MM.1S (cell line): ENCODE measurements around the gene L3MBTL4.

Experiments used
- DNase-seq: peaks from one replicate; pipeline ENCODE4 v3.0.0-alpha.2; 2015
- H2AFZ ChIP-seq: fragments of 300-600 bp; sonication (generic); 2 replicates; pipeline ENCODE4 v1.6.0; 2016; ENCODE audit warnings: antibody characterized with exemption, low read length
- H3F3A ChIP-seq: fragments of 300-600 bp; sonication (generic); 2 replicates; pipeline ENCODE4 v1.6.1; 2016; ENCODE audit warnings: mild to moderate bottlenecking, antibody characterized with exemption, low read length, moderate library complexity, mixed read lengths; ENCODE audit not compliant: insufficient read depth
- H3K27ac ChIP-seq: fragments of 300-600 bp; sonication (generic); 2 replicates; pipeline ENCODE4 v1.5.1; 2016; ENCODE audit warnings: mild to moderate bottlenecking, low read length
- H3K27me3 ChIP-seq: fragments of 300-600 bp; sonication (generic); replicated peaks from 2 replicates; pipeline ENCODE4 v1.6.0; 2016; ENCODE audit warnings: low read length; ENCODE audit not compliant: insufficient read depth
- H3K36me3 ChIP-seq: fragments of 300-600 bp; sonication (generic); replicated peaks from 2 replicates; pipeline ENCODE4 v1.6.1; 2016; ENCODE audit warnings: mild to moderate bottlenecking, low read length, mixed read lengths; ENCODE audit not compliant: insufficient read depth
- H3K4me1 ChIP-seq: fragments of 300-600 bp; sonication (generic); 2 replicates; pipeline ENCODE4 v1.6.1; 2016; ENCODE audit warnings: low read length, mixed read lengths
- H3K4me2 ChIP-seq: fragments of 300-600 bp; sonication (generic); 2 replicates; pipeline ENCODE4 v1.6.0; 2016; ENCODE audit warnings: low read depth, low read length
- H3K4me3 ChIP-seq: fragments of 300-600 bp; sonication (generic); 2 replicates; pipeline ENCODE4 v1.5.1; 2016; ENCODE audit warnings: low read length, mixed read lengths
- H3K79me2 ChIP-seq: fragments of 300-600 bp; sonication (generic); 2 replicates; pipeline ENCODE4 v1.6.1; 2016; ENCODE audit warnings: mixed run types, low read length, mixed read lengths
- H3K9ac ChIP-seq: fragments of 300-600 bp; sonication (generic); 2 replicates; pipeline ENCODE4 v1.6.1; 2016; ENCODE audit warnings: low read length, mixed read lengths
- H3K9me2 ChIP-seq: fragments of 300-600 bp; sonication (generic); replicated peaks from 2 replicates; pipeline ENCODE4 v1.6.1; 2016; ENCODE audit warnings: mild to moderate bottlenecking, low read length, mixed read lengths; ENCODE audit not compliant: insufficient read depth
- H3K9me3 ChIP-seq: fragments of 300-600 bp; sonication (generic); replicated peaks from 2 replicates; pipeline ENCODE4 v1.6.1; 2016; ENCODE audit warnings: mild to moderate bottlenecking, low read length, mixed read lengths; ENCODE audit not compliant: insufficient read depth
- H4K20me1 ChIP-seq: fragments of 300-600 bp; sonication (generic); 2 replicates; pipeline ENCODE4 v1.6.1; 2016; ENCODE audit warnings: mild to moderate bottlenecking, low read length, moderate library complexity, mixed read lengths; ENCODE audit not compliant: insufficient read depth
- EZH2 ChIP-seq: fragments of 300-600 bp; sonication (generic); optimal IDR thresholded peaks from 2 replicates; pipeline ENCODE3; 2017; ENCODE audit warnings: low read depth, mild to moderate bottlenecking, antibody characterized with exemption, low read length, mixed read lengths
- EZH2phosphoT487 ChIP-seq: fragments of 300-600 bp; sonication (generic); IDR thresholded peaks from 2 replicates; pipeline ENCODE4 v1.6.1; 2018; ENCODE audit warnings: antibody characterized with exemption, low read length
- TF ChIP-seq, protein P1 (sequence below): fragments of 300-600 bp; sonication (generic); IDR thresholded peaks from 2 replicates; pipeline ENCODE4 v1.5.1; 2016; ENCODE audit warnings: antibody characterized with exemption, low read length, mixed read lengths

L3MBTL4 gene

DNA sequence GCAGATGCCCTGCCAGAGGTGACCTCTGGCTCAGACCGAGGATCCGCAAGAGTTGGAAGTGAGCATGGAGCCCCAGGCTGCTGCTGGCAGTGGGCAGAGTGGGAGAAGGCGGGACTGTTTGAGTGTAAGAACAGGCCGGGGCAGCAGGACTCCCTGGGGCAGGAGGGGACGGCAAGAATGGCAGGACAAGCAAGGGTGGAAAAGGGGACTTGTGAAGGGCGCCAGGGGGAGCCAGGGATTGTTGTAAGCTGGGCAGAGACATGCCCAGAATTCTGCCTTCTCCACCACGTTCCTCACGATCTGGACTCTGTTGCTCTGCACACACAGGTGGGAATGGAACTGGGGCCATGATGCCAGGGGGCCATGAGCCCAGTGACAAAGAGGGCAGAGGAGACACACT is 447.0 kb downstream of the L3MBTL4 start:
- no peaks in the 10 kb centered on the region for H3K79me2 ChIP-seq
- no peak for DNase-seq
- TF ChIP-seq EZH2, result no peak
- TF ChIP-seq, protein P1, sequence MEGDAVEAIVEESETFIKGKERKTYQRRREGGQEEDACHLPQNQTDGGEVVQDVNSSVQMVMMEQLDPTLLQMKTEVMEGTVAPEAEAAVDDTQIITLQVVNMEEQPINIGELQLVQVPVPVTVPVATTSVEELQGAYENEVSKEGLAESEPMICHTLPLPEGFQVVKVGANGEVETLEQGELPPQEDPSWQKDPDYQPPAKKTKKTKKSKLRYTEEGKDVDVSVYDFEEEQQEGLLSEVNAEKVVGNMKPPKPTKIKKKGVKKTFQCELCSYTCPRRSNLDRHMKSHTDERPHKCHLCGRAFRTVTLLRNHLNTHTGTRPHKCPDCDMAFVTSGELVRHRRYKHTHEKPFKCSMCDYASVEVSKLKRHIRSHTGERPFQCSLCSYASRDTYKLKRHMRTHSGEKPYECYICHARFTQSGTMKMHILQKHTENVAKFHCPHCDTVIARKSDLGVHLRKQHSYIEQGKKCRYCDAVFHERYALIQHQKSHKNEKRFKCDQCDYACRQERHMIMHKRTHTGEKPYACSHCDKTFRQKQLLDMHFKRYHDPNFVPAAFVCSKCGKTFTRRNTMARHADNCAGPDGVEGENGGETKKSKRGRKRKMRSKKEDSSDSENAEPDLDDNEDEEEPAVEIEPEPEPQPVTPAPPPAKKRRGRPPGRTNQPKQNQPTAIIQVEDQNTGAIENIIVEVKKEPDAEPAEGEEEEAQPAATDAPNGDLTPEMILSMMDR, result no peak
- no peak for TF ChIP-seq EZH2phosphoT487
- no peak overlapping the region for H3K9ac ChIP-seq
- no peak overlapping the region for H3K27ac ChIP-seq
- H3K4me1 ChIP-seq, result no peaks in the 10 kb centered on the region
- no peaks in the 10 kb centered on the region for H4K20me1 ChIP-seq
- H3K9me3 ChIP-seq, result no peaks in the 10 kb centered on the region
- no peak overlapping the region for H3K4me2 ChIP-seq
- H3K36me3 ChIP-seq, result no peaks in the 10 kb centered on the region
- no peaks in the 10 kb centered on the region for H3K9me2 ChIP-seq
- H3F3A ChIP-seq, result no peaks in the 10 kb centered on the region
- H3K4me3 ChIP-seq, result no peak overlapping the region
- H3K27me3 ChIP-seq, result no peaks in the 10 kb centered on the region
- no peak overlapping the region for H2AFZ ChIP-seq

GRCh38 chr18:5967007-5967406 is 447.7 kb downstream of the L3MBTL4 start:
- Histone ChIP-seq H4K20me1 (no peaks in the 10 kb centered on the region), H3K9ac (no peak overlapping the region), H3K4me1 (no peaks in the 10 kb centered on the region), H3K9me3 (no peaks in the 10 kb centered on the region), H3K9me2 (no peaks in the 10 kb centered on the region), H2AFZ (no peak overlapping the region), H3K4me2 (no peak overlapping the region), H3K79me2 (no peaks in the 10 kb centered on the region), H3F3A (no peaks in the 10 kb centered on the region), H3K4me3 (no peak overlapping the region), H3K27me3 (no peaks in the 10 kb centered on the region), H3K27ac (no peak overlapping the region), H3K36me3 (no peaks in the 10 kb centered on the region)
- TF ChIP-seq EZH2 (no peak), EZH2phosphoT487 (no peak)
- TF ChIP-seq, protein P1, result no peak
- DNase-seq, result no peak

GRCh38 chr18:5966514-5966913 is 448.2 kb downstream of the L3MBTL4 start:
- no peak overlapping the region for H3K9ac ChIP-seq
- TF ChIP-seq EZH2 (no peak), EZH2phosphoT487 (no peak)
- TF ChIP-seq, protein P1, result no peak

More at GRCh38 chr18:5966514-5966913, 448.2 kb downstream of the L3MBTL4 start:
- no peaks in the 10 kb centered on the region for H3K4me1 ChIP-seq
- no peak overlapping the region for H3K4me3 ChIP-seq
- DNase-seq, result no peak
- no peak overlapping the region for H3K4me2 ChIP-seq
- no peaks in the 10 kb centered on the region for H4K20me1 ChIP-seq
- no peaks in the 10 kb centered on the region for H3K9me3 ChIP-seq
- H3K27ac ChIP-seq, result no peak overlapping the region
- no peaks in the 10 kb centered on the region for H3K9me2 ChIP-seq
- H3F3A ChIP-seq, result no peaks in the 10 kb centered on the region
- H3K79me2 ChIP-seq, result no peaks in the 10 kb centered on the region
- H2AFZ ChIP-seq, result no peak overlapping the region
- no peaks in the 10 kb centered on the region for H3K27me3 ChIP-seq
- no peaks in the 10 kb centered on the region for H3K36me3 ChIP-seq
